Measurements from ENCODE around the gene TMEM174. TPM values are rescaled to one million over a fixed set of nuclear protein-coding genes. Genes with fewer than 3 reads are reported as not detected.

TMEM174 gene
- total and polyA plus RNA-seq, 2 of the 4 experiments (the other 2 are of a cell fraction), result not detected

- ATAC-seq (ENCODE audit: low read depth) (no peak), DNase-seq (no peak)
- H2BK20ac ChIP-seq (ENCODE audit: low read depth, low read length), result no peak overlapping the region
- H3K23ac ChIP-seq (ENCODE audit: low read depth, low read length), result no peak overlapping the region
- H2BK5ac ChIP-seq (ENCODE audit: low read depth, low read length, poor library complexity, severe bottlenecking), result no peak overlapping the region
- dilution Hi-C loops (cut with HindIII; ENCODE audit: low sequenced_read_pairs, unreplicated experiment) (no loop called here), intact Hi-C loops (cut with micrococcal nuclease) (no loop called here), in situ Hi-C loops (cut with MboI; ENCODE audit: low sequenced_read_pairs) (no loop called here)
- BruUV-seq (replicated peaks), result no TSS peak
- H4K5ac ChIP-seq (ENCODE audit: low read depth, low read length), result no peak overlapping the region
- no peak overlapping the region for H3K4me3 ChIP-seq (ENCODE audit: insufficient read depth, low read depth, low read length)
- no peak overlapping the region for H3K9ac ChIP-seq (ENCODE audit: low read depth, low read length)
- H3K79me1 ChIP-seq (ENCODE audit: low read depth in 1 of 2, low read length in 2 of 2), result no peaks in the 10 kb centered on the region
- peaks cover 3% of the 10 kb centered on the region for H3K9me3 ChIP-seq (ENCODE audit: control insufficient read depth, insufficient read depth, low read length)
- H2AK9ac ChIP-seq (replicated peaks; ENCODE audit: low read depth, low read length, poor library complexity), result no peak overlapping the region
- H2BK120ac ChIP-seq (ENCODE audit: low read depth, low read length), result no peak overlapping the region
- no peak overlapping the region for H4K8ac ChIP-seq (ENCODE audit: low read depth in 2 of 2, low read length in 2 of 2)
- 79% methylated on average over 2 of the region's 9 CpGs; no CpG with 5 or more reads in 1 of the 2 experiments for WGBS, 2 experiments (ENCODE audit: extremely low coverage in 2 of 2, insufficient read length in 1 of 2)
- H3K18ac ChIP-seq (ENCODE audit: low read depth, low read length), result no peak overlapping the region
- no peaks in the 10 kb centered on the region for H4K20me1 ChIP-seq (ENCODE audit: insufficient read depth, low read length)
- no peaks in the 10 kb centered on the region for H3K36me3 ChIP-seq (ENCODE audit: control insufficient read depth, insufficient read depth, low read length)
- H2AK5ac ChIP-seq (ENCODE audit: low read depth, low read length), result no peak overlapping the region
- H3K56ac ChIP-seq (ENCODE audit: extremely low read depth, insufficient read depth, low read length), result no peak overlapping the region
- peak overlapping the region; percentile 45 for H2AFZ ChIP-seq (replicated peaks; ENCODE audit: low read length, poor library complexity)
- no peak overlapping the region for H3K4ac ChIP-seq (ENCODE audit: low read depth, low read length)
- no peak overlapping the region for H3K27ac ChIP-seq (ENCODE audit: insufficient read depth, low read length)
- H3K14ac ChIP-seq (replicated peaks; ENCODE audit: low read depth, low read length), result no peak overlapping the region
- peaks cover 2% of the 10 kb centered on the region; the same call in 1 of the 2 replicates for H3K9me1 ChIP-seq (ENCODE audit: insufficient read depth, low read length)
- peaks cover 5% of the 10 kb centered on the region; the same call in 1 of the 2 replicates for H3K27me3 ChIP-seq (ENCODE audit: control insufficient read depth, insufficient read depth, low read length)
- CTCF ChIA-PET, result no interaction called here
- H3K4me1 ChIP-seq (ENCODE audit: control insufficient read depth, insufficient read depth, low read length), result peaks cover 2% of the 10 kb centered on the region
- H3K4me2 ChIP-seq (ENCODE audit: low read depth, low read length), result no peak overlapping the region
- POLR2A ChIA-PET (ENCODE audit: unreplicated experiment), result no interaction called here
- no peak overlapping the region for H4K91ac ChIP-seq (ENCODE audit: insufficient read depth, low read depth, low read length)
- TF ChIP-seq MAZ (IDR thresholded peaks at IDR 0.05; ENCODE audit: borderline replicate concordance, low read depth, low read length) (no peak), POLR2A (IDR thresholded peaks at IDR 0.05; ENCODE audit: low read depth, low read length) (no peak), CEBPB (IDR thresholded peaks at IDR 0.05; ENCODE audit: low read depth, low read length) (no peak), MXI1 (IDR thresholded peaks at IDR 0.05; ENCODE audit: borderline replicate concordance, low read depth, low read length) (no peak), CTCF (conservative IDR thresholded peaks at IDR 0.05; ENCODE audit: low read depth, low read length) (no peak), FOS (IDR thresholded peaks at IDR 0.05; ENCODE audit: low read depth, low read length) (no peak), RFX5 (IDR thresholded peaks at IDR 0.05; ENCODE audit: low read depth, low read length) (no peak), BHLHE40 (IDR thresholded peaks at IDR 0.05; ENCODE audit: low read depth, low read length) (no peak), MAFK (IDR thresholded peaks at IDR 0.05; ENCODE audit: low read depth, low read length) (no peak), NFE2L2 (IDR thresholded peaks at IDR 0.05; ENCODE audit: low read depth, low read length) (no peak), RAD21 (IDR thresholded peaks at IDR 0.05; ENCODE audit: low read length) (no peak), ELK1 (IDR thresholded peaks at IDR 0.05; ENCODE audit: borderline replicate concordance, low read depth, low read length) (no peak), SMC3 (IDR thresholded peaks at IDR 0.05; ENCODE audit: low read depth, low read length) (no peak), USF2 (IDR thresholded peaks at IDR 0.05; ENCODE audit: low read depth, low read length) (no peak), CHD1 (IDR thresholded peaks at IDR 0.05; ENCODE audit: low read depth, low read length) (no peak), RCOR1 (IDR thresholded peaks at IDR 0.05; ENCODE audit: insufficient replicate concordance, low read length) (no peak)
- H2BK15ac ChIP-seq (ENCODE audit: low read depth, low read length), result no peak overlapping the region
Measured at GRCh38 chr5:73183481-73183891, 10.5 kb downstream of the TMEM174 start.

All from IMR-90 (cell line).